HepG2 (cell line): ENCODE measurements around the gene UGT1A7. TPM values are rescaled to one million over a fixed set of nuclear protein-coding genes. Genes with fewer than 3 reads are reported as not detected.

ENCODE experiments used
- ATF7 ChIP-seq, 2 experiments: fragments of 450-650 bp in 1 of 2; sonication (generic) in 1 of 2; formaldehyde crosslinking in 1 of 2; IDR thresholded peaks; 2 replicates each; pipeline versions ENCODE4 v1.4.0 to v1.6.1; 2016 to 2020; ENCODE audit warnings: antibody characterized with exemption in 1 of 2, mild to moderate bottlenecking in 1 of 2, missing genetic modification reagents in 1 of 2
- BCL6 ChIP-seq: IDR thresholded peaks from 2 replicates; pipeline ENCODE4 v1.6.1; 2016; ENCODE audit warnings: missing genetic modification reagents, missing compliant biosample characterization
- ERF ChIP-seq: IDR thresholded peaks from 2 replicates; pipeline ENCODE4 v1.6.1; 2018; ENCODE audit warnings: missing biosample characterization, missing genetic modification reagents
- FOXA1 ChIP-seq, 2 experiments: fragments of 450-650 bp in 1 of 2; sonication (generic) in 1 of 2; formaldehyde crosslinking in 1 of 2; IDR thresholded peaks; 2 replicates each; pipeline versions ENCODE4 v1.4.0 to v1.6.1; 2016 to 2020; ENCODE audit warnings: missing genetic modification reagents in 1 of 2
- GABPA ChIP-seq, 2 experiments: IDR thresholded peaks; 2 replicates each; pipeline ENCODE4 v1.6.1; 2011 to 2016; ENCODE audit warnings: low read depth in 2 of 2, low read length in 1 of 2, missing biosample characterization in 1 of 2, missing genetic modification characterization in 1 of 2
- HDAC6 ChIP-seq: fragments of 200-600 bp; sonication (generic); IDR thresholded peaks from 2 replicates; pipeline ENCODE4 v1.7.0; 2017; ENCODE audit warnings: mild to moderate bottlenecking, antibody characterized with exemption, low read length, low read depth
- KAT8 ChIP-seq: IDR thresholded peaks from 2 replicates; pipeline ENCODE4 v1.6.1; 2016; ENCODE audit warnings: missing genetic modification reagents, missing compliant biosample characterization
- MTF2 ChIP-seq: sonication (generic); formaldehyde crosslinking; IDR thresholded peaks from 2 replicates; pipeline ENCODE4 v1.5.0; 2020; ENCODE audit warnings: missing genetic modification reagents, borderline replicate concordance
- SALL2 ChIP-seq: sonication (generic); formaldehyde crosslinking; IDR thresholded peaks from 2 replicates; pipeline ENCODE4 v1.8.1; 2023; ENCODE audit warnings: mild to moderate bottlenecking, missing genetic modification reagents, inconsistent platforms
- TRIM24 ChIP-seq: sonication (generic); formaldehyde crosslinking; IDR thresholded peaks from 2 replicates; pipeline ENCODE4 v1.8.0; 2022; ENCODE audit warnings: mild to moderate bottlenecking, missing genetic modification reagents
- ZKSCAN1 ChIP-seq: fragments of 150-350 bp; IDR thresholded peaks from 2 replicates; pipeline ENCODE4 v1.6.1; 2014; ENCODE audit warnings: low read length
- ZNF230 ChIP-seq: sonication (generic); formaldehyde crosslinking; IDR thresholded peaks from 2 replicates; pipeline ENCODE4 v1.4.0; 2020; ENCODE audit warnings: mild to moderate bottlenecking, missing genetic modification reagents
- ZNF350 ChIP-seq: sonication (generic); formaldehyde crosslinking; IDR thresholded peaks from 2 replicates; pipeline ENCODE4 v1.4.0; 2020; ENCODE audit warnings: mild to moderate bottlenecking, low read depth, missing genetic modification reagents, borderline replicate concordance
- ZNF441 ChIP-seq: sonication (generic); formaldehyde crosslinking; IDR thresholded peaks from 2 replicates; pipeline ENCODE4 v1.7.0; 2021; ENCODE audit warnings: missing genetic modification reagents, borderline replicate concordance
- ZNF460 ChIP-seq: sonication (generic); formaldehyde crosslinking; IDR thresholded peaks from 2 replicates; pipeline ENCODE4 v1.5.1; 2020; ENCODE audit warnings: missing genetic modification reagents, mild to moderate bottlenecking, borderline replicate concordance
- ZNF563 ChIP-seq: sonication (generic); formaldehyde crosslinking; IDR thresholded peaks from 2 replicates; pipeline ENCODE4 v1.8.0; 2022; ENCODE audit warnings: mild to moderate bottlenecking, moderate library complexity, missing genetic modification reagents
- ZNF709 ChIP-seq: sonication (generic); formaldehyde crosslinking; IDR thresholded peaks from 2 replicates; pipeline ENCODE4 v1.5.0; 2020; ENCODE audit warnings: mild to moderate bottlenecking, missing genetic modification reagents
- ZNF720 ChIP-seq: sonication (generic); formaldehyde crosslinking; IDR thresholded peaks from 2 replicates; pipeline ENCODE4 v1.4.0; 2020; ENCODE audit warnings: missing genetic modification reagents
- ZNF75D ChIP-seq: sonication (generic); formaldehyde crosslinking; IDR thresholded peaks from 2 replicates; pipeline ENCODE4 v1.8.1; 2023; ENCODE audit warnings: missing genetic modification reagents, mild to moderate bottlenecking, borderline replicate concordance
- ZNF773 ChIP-seq: sonication (generic); formaldehyde crosslinking; IDR thresholded peaks from 2 replicates; pipeline ENCODE4 v1.4.0; 2020; ENCODE audit warnings: missing genetic modification reagents, borderline replicate concordance
- ZNF781 ChIP-seq: sonication (generic); formaldehyde crosslinking; IDR thresholded peaks from 2 replicates; pipeline ENCODE4 v1.5.1; 2020; ENCODE audit warnings: borderline replicate concordance, mild to moderate bottlenecking, missing genetic modification reagents; ENCODE audit errors: not compliant biosample characterization
- polyA plus RNA-seq, 8 experiments: library from polyadenylated mRNA; depleted of rRNA in 3 of 8; stranded (reverse) in 7 of 8; unstranded in 1 of 8; fragments of >200 nt; fragmentation: Illumina TruSeq in 4 of 8; extraction: Trizol in 4 of 8; gene quantifications; 2 replicates each; pipeline versions ENCODE4 v1.2.1 to v1.2.3, GENCODE V29; 2011 to 2016; ENCODE audit warnings: low read depth in 4 of 8, missing spikeins in 1 of 8, mixed read lengths in 1 of 8; ENCODE audit not compliant: insufficient read depth in 1 of 8
- total RNA-seq, 5 experiments: library from RNA; depleted of rRNA; stranded (reverse); fragments of >200 nt; fragmentation: Illumina TruSeq; extraction: Trizol; gene quantifications; 2 replicates each; pipeline ENCODE4 v1.2.3, GENCODE V29; 2016; ENCODE audit warnings: low read depth in 1 of 5
- TF ChIP-seq, protein P1 (sequence below): sonication (generic); formaldehyde crosslinking; IDR thresholded peaks from 2 replicates; pipeline ENCODE4 v1.8.0; 2022; ENCODE audit warnings: mild to moderate bottlenecking, missing genetic modification reagents; ENCODE audit not compliant: insufficient replicate concordance
- TF ChIP-seq, protein P2 (sequence below): IDR thresholded peaks from 2 replicates; pipeline ENCODE4 v1.6.1; 2016; ENCODE audit warnings: missing compliant biosample characterization, missing genetic modification reagents, borderline replicate concordance
- TF ChIP-seq, protein P3 (sequence below): sonication (generic); formaldehyde crosslinking; IDR thresholded peaks from 2 replicates; pipeline ENCODE4 v1.5.1; 2020; ENCODE audit warnings: missing genetic modification reagents, mild to moderate bottlenecking, borderline replicate concordance

The UGT1A7 gene
- total and polyA plus RNA-seq, 2 of the 13 experiments (the other 11 are each of a cell fraction or from before 2014, with no cell fraction given): not detected

DNA sequence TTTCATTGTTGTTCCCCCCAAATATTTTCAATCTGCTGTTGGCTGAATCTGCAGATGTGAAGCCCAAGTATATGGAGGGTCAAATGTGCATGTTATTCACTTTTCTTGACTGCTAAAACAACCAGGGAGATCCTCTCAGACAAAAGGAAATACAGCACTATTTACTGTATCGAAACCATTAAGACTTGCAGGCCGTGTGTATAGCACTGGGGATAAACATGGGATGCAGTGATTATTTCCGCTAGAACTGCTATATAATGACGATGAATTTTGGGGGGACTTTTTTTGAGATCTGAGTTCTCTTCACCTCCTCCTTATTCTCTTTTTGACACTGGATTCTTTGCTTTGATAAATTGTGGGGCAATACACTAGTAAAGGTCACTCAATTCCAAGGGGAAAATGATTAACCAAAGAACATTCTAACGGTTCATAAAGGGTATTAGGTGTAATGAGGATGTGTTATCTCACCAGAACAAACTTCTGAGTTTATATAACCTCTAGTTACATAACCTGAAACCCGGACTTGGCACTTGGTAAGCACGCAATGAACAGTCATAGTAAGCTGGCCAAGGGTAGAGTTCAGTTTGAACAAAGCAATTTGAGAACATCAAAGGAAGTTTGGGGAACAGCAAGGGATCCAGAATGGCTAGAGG, 74.9 kb downstream of the UGT1A7 start (continued):
- TF ChIP-seq, protein P1, sequence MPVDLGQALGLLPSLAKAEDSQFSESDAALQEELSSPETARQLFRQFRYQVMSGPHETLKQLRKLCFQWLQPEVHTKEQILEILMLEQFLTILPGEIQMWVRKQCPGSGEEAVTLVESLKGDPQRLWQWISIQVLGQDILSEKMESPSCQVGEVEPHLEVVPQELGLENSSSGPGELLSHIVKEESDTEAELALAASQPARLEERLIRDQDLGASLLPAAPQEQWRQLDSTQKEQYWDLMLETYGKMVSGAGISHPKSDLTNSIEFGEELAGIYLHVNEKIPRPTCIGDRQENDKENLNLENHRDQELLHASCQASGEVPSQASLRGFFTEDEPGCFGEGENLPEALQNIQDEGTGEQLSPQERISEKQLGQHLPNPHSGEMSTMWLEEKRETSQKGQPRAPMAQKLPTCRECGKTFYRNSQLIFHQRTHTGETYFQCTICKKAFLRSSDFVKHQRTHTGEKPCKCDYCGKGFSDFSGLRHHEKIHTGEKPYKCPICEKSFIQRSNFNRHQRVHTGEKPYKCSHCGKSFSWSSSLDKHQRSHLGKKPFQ (CRISPR knock-in tag): peak; percentile 39
- TF ChIP-seq ZNF781 (peak; percentile 44), ZNF75D (CRISPR knock-in tag) (no peak), SALL2 (CRISPR knock-in tag) (0 out of 2 replicates have a peak, but pooled peaks have one; percentile 56), ERF (CRISPR knock-in tag) (peak; percentile 97), ZNF563 (CRISPR knock-in tag) (no peak), ZNF230 (0 out of 2 replicates have a peak, but pooled peaks have one; percentile 26), BCL6 (CRISPR knock-in tag) (peak; percentile 97), ATF7 (IDR thresholded peaks at IDR 0.05) (no peak), ATF7 (CRISPR knock-in tag; IDR thresholded peaks at IDR 0.05) (peak; percentile 40; the same call in 1 of the 2 replicates), ZKSCAN1 (no peak), GABPA (IDR thresholded peaks at IDR 0.05; ENCODE audit: low read depth, low read length) (no peak), GABPA (CRISPR knock-in tag; IDR thresholded peaks at IDR 0.05; ENCODE audit: low read depth) (peak; percentile 60; the same call in 1 of the 2 replicates), ZNF350 (CRISPR knock-in tag) (no peak), ZNF441 (CRISPR knock-in tag) (no peak; the same call in 1 of the 2 replicates), KAT8 (CRISPR knock-in tag) (peak; percentile 73), ZNF773 (CRISPR knock-in tag) (no peak), TRIM24 (CRISPR knock-in tag) (peak; percentile 64; the same call in 1 of the 2 replicates), HDAC6 (no peak), ZNF709 (no peak), MTF2 (CRISPR knock-in tag) (no peak), FOXA1 (IDR thresholded peaks at IDR 0.05) (peak; percentile 19; the same call in 1 of the 2 replicates), FOXA1 (CRISPR knock-in tag; IDR thresholded peaks at IDR 0.05) (peak; percentile 93), ZNF720 (CRISPR knock-in tag) (no peak), ZNF460 (CRISPR knock-in tag) (no peak; the same call in 1 of the 2 replicates)
- TF ChIP-seq, protein P2, sequence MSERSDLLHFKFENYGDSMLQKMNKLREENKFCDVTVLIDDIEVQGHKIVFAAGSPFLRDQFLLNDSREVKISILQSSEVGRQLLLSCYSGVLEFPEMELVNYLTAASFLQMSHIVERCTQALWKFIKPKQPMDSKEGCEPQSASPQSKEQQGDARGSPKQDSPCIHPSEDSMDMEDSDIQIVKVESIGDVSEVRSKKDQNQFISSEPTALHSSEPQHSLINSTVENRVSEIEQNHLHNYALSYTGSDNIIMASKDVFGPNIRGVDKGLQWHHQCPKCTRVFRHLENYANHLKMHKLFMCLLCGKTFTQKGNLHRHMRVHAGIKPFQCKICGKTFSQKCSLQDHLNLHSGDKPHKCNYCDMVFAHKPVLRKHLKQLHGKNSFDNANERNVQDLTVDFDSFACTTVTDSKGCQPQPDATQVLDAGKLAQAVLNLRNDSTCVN (CRISPR knock-in tag): peak; percentile 88
- TF ChIP-seq, protein P3, sequence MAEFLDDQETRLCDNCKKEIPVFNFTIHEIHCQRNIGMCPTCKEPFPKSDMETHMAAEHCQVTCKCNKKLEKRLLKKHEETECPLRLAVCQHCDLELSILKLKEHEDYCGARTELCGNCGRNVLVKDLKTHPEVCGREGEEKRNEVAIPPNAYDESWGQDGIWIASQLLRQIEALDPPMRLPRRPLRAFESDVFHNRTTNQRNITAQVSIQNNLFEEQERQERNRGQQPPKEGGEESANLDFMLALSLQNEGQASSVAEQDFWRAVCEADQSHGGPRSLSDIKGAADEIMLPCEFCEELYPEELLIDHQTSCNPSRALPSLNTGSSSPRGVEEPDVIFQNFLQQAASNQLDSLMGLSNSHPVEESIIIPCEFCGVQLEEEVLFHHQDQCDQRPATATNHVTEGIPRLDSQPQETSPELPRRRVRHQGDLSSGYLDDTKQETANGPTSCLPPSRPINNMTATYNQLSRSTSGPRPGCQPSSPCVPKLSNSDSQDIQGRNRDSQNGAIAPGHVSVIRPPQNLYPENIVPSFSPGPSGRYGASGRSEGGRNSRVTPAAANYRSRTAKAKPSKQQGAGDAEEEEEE (CRISPR knock-in tag): peak; percentile 62; the same call in 1 of the 2 replicates
